HUDEP-2 (cell line): ENCODE measurements around the gene ELAPOR1.
A peak's percentile ranks its signal among the peaks of the same experiment; 100 is the strongest.
"Not testable (repeated sequence)": the region's sequence is repeated elsewhere in the genome, so short reads cannot be mapped to it uniquely, and the experiment has no call there.

ENCODE experiments used
- DNase-seq, 76 experiments: peaks; one replicate each; lab custom pipeline; 2025; ENCODE audit not compliant: unreplicated experiment in 76 of 76; lab: John Stamatoyannopoulos, UW

ELAPOR1 gene

DNA sequence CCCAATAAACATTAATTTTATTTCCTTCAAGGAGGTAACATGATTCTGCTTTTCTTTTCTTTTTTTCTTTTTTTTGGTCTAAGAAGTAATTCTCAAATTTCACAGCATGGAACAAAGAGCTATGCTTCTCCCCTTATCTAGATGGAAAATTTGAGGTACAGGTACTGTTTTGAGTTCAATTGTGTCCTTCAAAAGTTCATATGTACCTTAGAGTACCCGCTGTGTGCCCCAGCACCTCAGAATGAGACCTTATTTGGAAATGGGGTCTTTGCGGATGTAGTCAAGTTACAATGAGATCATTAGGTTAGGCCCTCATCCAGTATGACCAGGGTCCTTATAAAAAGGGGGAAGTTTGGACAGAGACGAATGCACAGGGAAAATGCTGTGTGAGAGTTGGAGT, 22.0 kb downstream of the ELAPOR1 start:
- no peak for DNase-seq

DNA sequence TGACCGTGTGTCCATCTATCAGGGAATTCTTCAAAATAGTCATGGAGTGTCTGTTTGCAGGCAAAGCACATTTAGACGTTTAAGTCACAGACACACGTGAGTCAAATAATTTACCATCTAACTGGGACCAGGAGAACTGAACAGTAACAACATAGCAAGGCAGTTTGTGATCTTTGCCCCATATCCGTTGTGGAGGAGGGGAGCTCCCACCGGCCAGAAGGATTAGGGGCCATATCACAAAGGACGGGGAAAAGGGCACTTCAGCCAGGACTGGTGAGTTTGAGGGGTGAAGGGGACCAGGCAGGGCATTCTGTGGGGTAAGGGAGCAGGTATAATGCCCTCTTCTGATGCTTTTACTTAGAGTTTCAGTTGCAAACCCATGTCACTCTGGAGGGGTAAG, 22.9 kb downstream of the ELAPOR1 start:
- no peak for DNase-seq

- DNase-seq: no peak
Observed at GRCh38 chr1:109137958-109138357, 24.0 kb downstream of the ELAPOR1 start.

DNA sequence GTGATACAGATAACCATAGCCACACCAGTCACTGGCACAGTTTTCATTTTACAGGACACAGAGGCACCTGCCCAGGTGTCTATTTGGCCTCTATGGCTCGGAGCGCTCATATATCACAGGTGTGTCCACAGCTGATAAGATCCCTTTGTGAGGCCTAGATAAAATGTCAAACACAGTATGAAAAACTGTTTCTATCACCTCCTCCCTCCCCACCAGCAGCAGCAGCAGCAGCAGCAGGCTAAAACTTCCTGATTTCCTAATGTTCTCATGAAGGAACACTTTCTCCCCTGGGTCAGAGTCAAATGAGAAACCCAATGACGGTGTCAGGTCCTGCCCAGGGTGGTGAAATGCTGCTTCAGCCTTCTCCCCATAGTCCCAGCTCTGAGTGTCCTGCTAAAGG, 24.4 kb downstream of the ELAPOR1 start:
- no peak for DNase-seq

- DNase-seq: peak in 5 of 76 experiments; percentile 5 to 15 (median 11)
Observed at GRCh38 chr1:109140392-109140791, 26.5 kb downstream of the ELAPOR1 start.

DNA sequence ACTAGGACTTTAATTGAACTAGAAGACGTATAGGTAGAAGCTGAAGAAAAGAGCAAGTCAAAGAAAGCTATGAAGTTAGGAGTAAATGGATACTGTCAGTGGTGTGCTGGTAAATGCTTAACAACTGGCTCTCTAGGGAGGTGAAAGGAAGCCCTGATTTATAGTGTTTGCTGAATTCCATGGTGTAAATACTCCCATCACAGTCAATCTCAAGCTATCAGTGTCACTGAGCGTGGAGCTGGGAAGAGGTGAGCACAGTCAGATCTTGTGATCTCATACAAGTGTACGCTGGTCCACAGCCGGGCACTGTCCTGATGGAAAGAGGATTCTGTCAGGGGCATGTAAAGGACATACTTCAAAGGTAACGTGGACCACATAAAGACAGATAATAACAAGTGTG, 28.3 kb downstream of the ELAPOR1 start:
- no peak for DNase-seq

DNA sequence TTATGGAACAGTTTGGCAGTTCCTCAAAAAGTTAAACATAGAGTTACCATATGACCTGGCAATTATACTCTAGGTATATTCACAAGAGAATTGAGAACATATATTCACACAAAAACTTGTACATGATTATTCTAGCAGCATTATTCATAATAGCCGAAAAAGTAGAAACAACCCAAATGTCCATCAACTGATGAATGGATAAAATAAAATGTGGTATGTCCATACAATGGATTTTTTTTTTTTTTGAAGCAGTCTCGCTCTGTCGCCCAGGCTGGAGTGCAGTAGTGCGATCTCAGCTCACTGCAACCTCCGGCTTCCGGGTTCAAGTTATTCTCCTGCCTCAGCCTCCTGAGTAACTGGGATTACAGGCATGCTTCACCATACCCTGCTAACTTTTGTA, 28.8 kb downstream of the ELAPOR1 start:
- not testable (repeated sequence) for DNase-seq

DNA sequence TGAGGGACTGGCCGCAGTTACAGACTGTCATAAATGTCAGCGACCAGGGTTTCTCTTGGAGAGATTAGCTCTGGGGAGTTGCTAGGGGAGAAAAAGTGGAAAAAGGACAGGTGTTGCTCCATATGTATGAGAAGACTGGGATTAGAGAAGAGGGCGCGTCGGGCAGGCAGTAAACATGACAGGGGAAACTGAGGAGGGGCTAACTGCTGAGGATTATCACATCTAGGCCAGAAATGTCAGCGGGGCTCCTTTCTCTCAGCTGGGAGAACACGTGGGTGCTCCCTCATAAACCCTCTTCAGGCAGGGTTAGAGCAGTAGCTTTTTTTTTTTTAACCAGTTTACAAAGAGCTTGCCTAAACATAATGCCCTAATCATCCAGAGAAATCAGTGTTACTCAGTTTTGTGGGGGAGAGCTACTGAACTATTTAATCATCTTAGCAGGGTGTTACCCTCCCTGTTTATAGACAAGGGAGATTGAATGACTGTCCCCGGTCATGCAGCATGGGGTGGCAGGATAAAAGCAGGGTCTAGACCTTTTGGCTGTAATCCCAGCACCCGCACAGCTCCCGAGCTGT, 35.2 kb downstream of the ELAPOR1 start:
- peak in 39 of 76 experiments; percentile 4 to 67 (median 22) for DNase-seq

GRCh38 chr1:109149874-109150601, 36.1 kb downstream of the ELAPOR1 start:
- DNase-seq: no peak

DNA sequence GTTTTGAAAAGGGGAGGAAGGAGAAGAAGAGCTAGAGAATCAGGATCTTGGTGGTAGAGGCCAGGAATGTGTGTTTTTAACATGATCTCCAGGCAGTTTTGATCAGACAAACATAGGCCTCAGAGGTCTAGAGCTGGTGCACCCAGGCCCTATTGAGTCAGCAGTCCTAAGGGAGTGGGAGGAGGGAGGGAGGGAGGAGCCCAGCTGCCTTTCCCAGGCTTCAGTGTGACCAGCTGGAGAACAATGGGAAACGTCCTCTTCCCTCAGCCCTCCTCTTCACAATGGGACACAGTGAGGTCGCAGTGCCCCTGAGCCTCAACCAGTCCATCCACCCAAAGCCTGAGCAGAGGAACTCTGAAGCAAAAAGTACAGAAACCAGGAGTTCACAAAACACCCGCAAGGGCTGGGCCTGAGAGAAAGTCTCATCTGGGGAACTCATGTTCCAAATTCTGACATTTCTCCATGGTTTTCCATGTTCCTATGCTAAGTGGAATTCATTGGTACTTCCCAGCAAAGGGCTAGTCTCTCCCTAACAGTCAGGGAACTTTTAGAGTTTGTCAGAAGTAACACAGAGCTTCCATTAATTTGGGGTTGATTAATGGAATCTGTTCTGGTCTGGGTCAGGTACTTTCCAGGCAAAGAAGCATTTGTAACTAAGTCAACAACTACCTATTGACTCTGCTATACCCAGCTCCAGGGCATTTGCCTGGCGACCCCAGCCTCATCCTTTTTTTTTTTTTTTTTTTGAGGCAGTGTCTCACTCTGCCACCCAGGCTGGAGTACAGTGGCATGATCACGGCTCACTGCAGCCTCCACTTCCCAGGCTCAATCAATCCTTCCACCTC, 37.5 kb downstream of the ELAPOR1 start:
- DNase-seq: no peak

- no peak for DNase-seq
Observed at GRCh38 chr1:109152196-109152595, 38.3 kb downstream of the ELAPOR1 start.

DNA sequence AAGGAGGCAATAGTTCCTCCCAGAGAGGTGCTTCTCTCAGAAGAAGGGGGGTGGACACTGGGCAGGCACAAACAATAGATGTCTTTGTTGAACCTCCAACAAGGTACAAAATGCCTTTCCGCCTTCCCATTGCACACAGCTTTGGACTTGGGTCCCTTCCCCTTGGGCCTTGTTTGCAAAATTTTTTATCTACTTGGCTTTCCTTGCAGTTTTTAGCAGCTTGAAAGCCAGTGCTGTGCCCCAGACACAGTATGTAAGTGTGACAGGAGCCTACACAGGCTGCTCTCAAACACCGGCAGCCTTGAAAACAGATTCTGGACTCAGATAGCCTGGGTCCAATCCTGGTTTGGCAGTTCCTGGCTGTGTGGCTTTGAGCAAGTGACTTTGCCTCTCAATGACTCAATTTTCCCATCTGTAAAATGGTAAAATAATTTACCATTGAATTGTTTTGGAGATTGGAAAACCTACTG, 43.0 kb downstream of the ELAPOR1 start:
- no peak for DNase-seq

GRCh38 chr1:109158433-109158832, 44.5 kb downstream of the ELAPOR1 start:
- DNase-seq: no peak

DNA sequence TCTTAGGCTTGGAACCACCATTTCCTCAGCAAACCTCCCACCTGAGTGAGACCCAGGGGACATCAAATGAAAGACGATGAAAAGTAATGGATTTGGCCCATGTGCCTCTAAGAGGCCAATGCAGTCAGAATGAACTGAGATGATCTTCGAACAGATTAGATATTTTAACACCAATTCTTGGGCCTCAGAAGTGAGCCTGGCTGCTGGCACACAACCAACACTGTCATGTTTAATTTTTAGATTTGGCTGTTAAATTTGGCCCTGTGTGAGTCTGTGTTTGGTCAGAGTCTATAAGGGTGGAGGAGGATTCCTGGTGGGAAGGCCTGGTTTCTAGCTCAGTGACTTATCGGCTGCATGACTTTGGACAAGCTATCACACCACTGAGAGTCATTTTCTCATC, 45.4 kb downstream of the ELAPOR1 start:
- DNase-seq: no peak

DNA sequence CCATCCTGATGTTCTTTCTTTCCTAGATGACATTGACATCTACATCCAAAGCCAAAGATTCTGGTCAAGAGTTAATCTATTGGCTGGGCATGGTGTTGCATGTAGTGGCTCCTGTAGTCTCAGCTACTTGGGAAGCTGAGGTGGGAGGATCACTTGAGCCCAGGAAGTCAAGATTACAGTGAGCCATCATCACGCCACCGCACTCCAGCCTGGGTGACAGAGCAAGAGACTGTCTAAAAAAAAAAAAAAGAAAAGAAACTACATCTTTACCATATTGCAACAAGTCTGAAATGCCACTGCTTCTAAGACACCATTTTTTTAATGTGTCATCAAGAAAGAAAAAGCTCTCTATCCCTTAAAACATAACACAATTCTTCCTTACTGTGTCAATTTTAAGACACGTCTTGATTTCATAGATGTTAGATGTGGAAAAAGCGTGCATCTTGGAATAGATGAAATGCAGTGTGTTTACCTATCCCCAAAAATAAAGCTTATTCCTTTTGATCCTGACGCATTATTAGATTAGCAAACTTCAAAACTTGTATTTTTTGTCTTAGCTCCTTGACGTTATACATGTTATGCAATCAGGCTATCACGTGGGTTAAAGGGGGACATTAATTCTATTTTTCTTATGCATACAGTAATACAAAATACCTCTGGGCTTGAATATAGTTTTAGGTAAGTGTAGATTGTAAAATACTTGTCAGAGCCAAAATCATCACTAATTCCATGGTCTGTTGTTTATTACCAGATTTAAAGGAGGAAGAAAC, 46.3 kb downstream of the ELAPOR1 start:
- no peak for DNase-seq

- no peak for DNase-seq
Observed at GRCh38 chr1:109161858-109162606, 48.1 kb downstream of the ELAPOR1 start.

DNA sequence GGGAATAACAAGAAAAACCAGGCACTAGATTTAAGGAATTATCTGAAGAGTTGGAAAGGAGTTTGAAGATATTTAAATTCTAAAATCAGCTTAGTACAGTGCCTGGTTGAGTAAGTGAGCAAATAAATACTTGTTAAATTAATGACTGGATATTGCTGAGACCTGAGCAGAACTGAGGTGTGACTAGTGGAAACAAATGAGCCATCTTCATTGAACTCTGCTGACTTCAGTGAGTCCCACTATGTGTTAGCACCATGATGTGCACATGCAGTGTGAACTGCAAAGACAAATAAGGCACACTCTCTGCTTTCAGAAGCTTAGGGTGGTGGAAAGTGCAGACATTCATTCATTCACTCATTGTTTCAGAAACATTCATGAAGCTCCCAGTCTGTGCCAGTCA, 48.7 kb downstream of the ELAPOR1 start:
- no peak for DNase-seq

DNA sequence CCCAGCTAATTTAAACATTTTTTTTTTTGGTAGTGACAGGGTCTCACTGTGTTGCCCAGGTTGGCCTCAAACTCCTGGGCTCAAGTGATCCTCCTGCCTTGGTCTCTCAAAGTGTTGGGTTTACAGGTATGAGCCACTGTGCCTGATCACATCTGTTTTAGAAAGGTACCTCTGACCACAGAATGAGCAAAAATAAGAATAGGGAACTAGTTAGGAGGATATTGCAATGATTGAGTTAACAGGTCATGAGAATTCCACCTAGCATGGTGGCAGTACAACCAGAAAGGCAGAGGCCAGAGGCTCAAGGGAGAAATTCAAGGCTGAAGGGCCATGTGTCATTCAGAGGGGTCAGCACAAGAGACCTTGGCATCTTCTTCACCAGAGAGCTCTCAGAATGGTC, 49.6 kb downstream of the ELAPOR1 start:
- DNase-seq: no peak
